A673 (cell line): ENCODE measurements around the gene RTP4. TPM values are rescaled to one million over a fixed set of nuclear protein-coding genes. Genes with fewer than 3 reads are reported as not detected.

Experiments used
- BruUV-seq: library from RNA; stranded (reverse); fragments of 400-500 nt; replicated peaks from 2 replicates; lab custom pipeline; 2021; lab: Mats Ljungman, UMichigan
- CTCF ChIA-PET: fragments of 300-600 bp; sonication (Branson Sonifier 250); formaldehyde crosslinking; loops from one replicate; lab custom pipeline; 2022; ENCODE audit warnings: antibody characterized with exemption; lab: Charles Lee
- POLR2A ChIA-PET: fragments of 300-600 bp; sonication (Branson Sonifier 250); formaldehyde crosslinking; loops from one replicate; lab custom pipeline; 2022; ENCODE audit warnings: antibody characterized with exemption; ENCODE audit not compliant: low non-redundant PET; lab: Charles Lee
- DNase-seq: peaks from one replicate; pipeline ENCODE4 v3.0.0-alpha.2; 2015; ENCODE audit warnings: low spot score
- H3K27ac ChIP-seq: fragments of 200-600 bp; sonication (generic); 2 replicates; pipeline ENCODE4 v1.5.1; 2016; ENCODE audit warnings: mixed run types, low read depth, mild to moderate bottlenecking, mixed read lengths, antibody characterized with exemption, low read length; ENCODE audit not compliant: poor library complexity, severe bottlenecking
- H3K27me3 ChIP-seq: fragments of 200-600 bp; sonication (generic); replicated peaks from 2 replicates; pipeline ENCODE4 v1.6.1; 2017; ENCODE audit warnings: mixed run types, low read depth, mild to moderate bottlenecking, mixed read lengths, antibody characterized with exemption, low read length; ENCODE audit not compliant: insufficient read depth, poor library complexity
- H3K36me3 ChIP-seq: fragments of 200-600 bp; sonication (generic); 2 replicates; pipeline ENCODE4 v1.6.1; 2016; ENCODE audit warnings: mixed run types, mild to moderate bottlenecking, mixed read lengths, antibody characterized with exemption, low read length; ENCODE audit not compliant: insufficient read depth, poor library complexity, severe bottlenecking
- H3K4me1 ChIP-seq: fragments of 200-600 bp; sonication (generic); 2 replicates; pipeline ENCODE4 v1.6.1; 2017; ENCODE audit warnings: mixed run types, mild to moderate bottlenecking, mixed read lengths, antibody characterized with exemption, low read length; ENCODE audit not compliant: insufficient read depth, poor library complexity, severe bottlenecking
- H3K4me3 ChIP-seq: fragments of 200-600 bp; sonication (generic); 2 replicates; pipeline ENCODE4 v1.5.1; 2016; ENCODE audit warnings: low read depth, mixed run types, mild to moderate bottlenecking, mixed read lengths, low read length; ENCODE audit not compliant: poor library complexity, severe bottlenecking
- H3K9me3 ChIP-seq: fragments of 200-600 bp; sonication (generic); 2 replicates; pipeline ENCODE4 v1.6.1; 2016; ENCODE audit warnings: mixed run types, low read depth, mild to moderate bottlenecking, mixed read lengths, antibody characterized with exemption, low read length; ENCODE audit not compliant: poor library complexity, severe bottlenecking
- CTCF ChIP-seq: fragments of 300-800, 200-600 bp; sonication (generic); conservative IDR thresholded peaks from 2 replicates; pipeline ENCODE4 v1.5.1; 2017; ENCODE audit warnings: low read depth, mild to moderate bottlenecking, antibody characterized with exemption, low read length, moderate library complexity, mixed read lengths
- EZH2 ChIP-seq: fragments of 200-600 bp; sonication (generic); IDR thresholded peaks from 2 replicates; pipeline ENCODE4 v1.6.1; 2017; ENCODE audit warnings: borderline replicate concordance, low read depth, mild to moderate bottlenecking, mixed read lengths, antibody characterized with exemption, low read length; ENCODE audit not compliant: poor library complexity, severe bottlenecking
- intact Hi-C: fragments of 100-400 bp; cut with micrococcal nuclease; formaldehyde crosslinking; loops from one replicate; pipeline ENCODE4 v1.10.0; 2022; ENCODE audit not compliant: unreplicated experiment
- total RNA-seq: library from RNA; stranded (reverse); gene quantifications from 2 replicates; pipeline ENCODE4 v1.2.3, GENCODE V29; 2021

The RTP4 gene
- total RNA-seq, 1 experiment from 2014 or later = not detected

GRCh38 chr3:187323091-187323490, 45.1 kb upstream of the RTP4 start:
- intact Hi-C loops = no loop called here
- POLR2A ChIA-PET = no interaction called here
- no peaks in the 10 kb centered on the region for H3K27me3 ChIP-seq
- TF ChIP-seq EZH2 = no peak
- TF ChIP-seq CTCF = no peak
- no peaks in the 10 kb centered on the region for H3K36me3 ChIP-seq
- no peak overlapping the region for H3K4me3 ChIP-seq
- no TSS peak for BruUV-seq
- no peak overlapping the region for H3K27ac ChIP-seq
- H3K9me3 ChIP-seq = no peaks in the 10 kb centered on the region
- DNase-seq = no peak
- CTCF ChIA-PET = interaction anchor here (7.7 kb wide), 1 partner anchor 356 kb away, joined by 210 read pairs; no protein-coding TSS in a partner anchor
- H3K4me1 ChIP-seq = peaks cover 6% of the 10 kb centered on the region

- no peaks in the 10 kb centered on the region for H3K4me1 ChIP-seq
- intact Hi-C loops = no loop called here
- ChIA-PET CTCF (no interaction called here), POLR2A (no interaction called here)
- no peak overlapping the region for H3K4me3 ChIP-seq
- no peaks in the 10 kb centered on the region for H3K9me3 ChIP-seq
- BruUV-seq = no TSS peak
- H3K27ac ChIP-seq = no peak overlapping the region
- DNase-seq = peak; percentile 10
- H3K27me3 ChIP-seq = no peaks in the 10 kb centered on the region
- H3K36me3 ChIP-seq = no peaks in the 10 kb centered on the region
- TF ChIP-seq CTCF = no peak
- no peak for TF ChIP-seq EZH2
Observed at GRCh38 chr3:187325632-187326031, 42.6 kb upstream of the RTP4 start.

GRCh38 chr3:187327845-187328244, 40.3 kb upstream of the RTP4 start:
- H3K4me3 ChIP-seq = no peak overlapping the region
- no peaks in the 10 kb centered on the region for H3K27me3 ChIP-seq
- DNase-seq = no peak
- no TSS peak for BruUV-seq
- no peak overlapping the region for H3K27ac ChIP-seq
- no peaks in the 10 kb centered on the region for H3K36me3 ChIP-seq
- intact Hi-C loops = no loop called here
- ChIA-PET CTCF (no interaction called here), POLR2A (no interaction called here)
- TF ChIP-seq CTCF (no peak), EZH2 (no peak)
- no peaks in the 10 kb centered on the region for H3K9me3 ChIP-seq
- H3K4me1 ChIP-seq = no peaks in the 10 kb centered on the region
